ENCODE measurements around the gene PROSER2.

- no peak for TF ChIP-seq GATA3 (IDR thresholded peaks at IDR 0.05; ENCODE audit: low read depth, low read length)
- no peak for TF ChIP-seq GATA2 (IDR thresholded peaks at IDR 0.05; ENCODE audit: low read depth, low read length)
These were observed 63.7 kb downstream of the PROSER2 start for GRCh38 chr10:11886851-11887250.
